ENCODE results near the gene RXRG. TPM values are rescaled to one million over a fixed set of nuclear protein-coding genes. Genes with fewer than 3 reads are reported as not detected.
A peak's percentile ranks its signal among the peaks of the same experiment; 100 is the strongest.

RXRG gene
- polyA plus RNA-seq, 1 donor (not counting 4 experiments of a cell fraction or from before 2014, with no cell fraction given), result not detected

GRCh38 chr1:165356876-165357275 lies 88.0 kb downstream of the RXRG start:
- no peaks in the 10 kb centered on the region for H3K79me2 ChIP-seq (ENCODE audit: control insufficient read depth, insufficient read depth, low read length)
- no peaks in the 10 kb centered on the region for H4K20me1 ChIP-seq (ENCODE audit: control insufficient read depth, extremely low read depth, insufficient read depth, low read length)

DNA sequence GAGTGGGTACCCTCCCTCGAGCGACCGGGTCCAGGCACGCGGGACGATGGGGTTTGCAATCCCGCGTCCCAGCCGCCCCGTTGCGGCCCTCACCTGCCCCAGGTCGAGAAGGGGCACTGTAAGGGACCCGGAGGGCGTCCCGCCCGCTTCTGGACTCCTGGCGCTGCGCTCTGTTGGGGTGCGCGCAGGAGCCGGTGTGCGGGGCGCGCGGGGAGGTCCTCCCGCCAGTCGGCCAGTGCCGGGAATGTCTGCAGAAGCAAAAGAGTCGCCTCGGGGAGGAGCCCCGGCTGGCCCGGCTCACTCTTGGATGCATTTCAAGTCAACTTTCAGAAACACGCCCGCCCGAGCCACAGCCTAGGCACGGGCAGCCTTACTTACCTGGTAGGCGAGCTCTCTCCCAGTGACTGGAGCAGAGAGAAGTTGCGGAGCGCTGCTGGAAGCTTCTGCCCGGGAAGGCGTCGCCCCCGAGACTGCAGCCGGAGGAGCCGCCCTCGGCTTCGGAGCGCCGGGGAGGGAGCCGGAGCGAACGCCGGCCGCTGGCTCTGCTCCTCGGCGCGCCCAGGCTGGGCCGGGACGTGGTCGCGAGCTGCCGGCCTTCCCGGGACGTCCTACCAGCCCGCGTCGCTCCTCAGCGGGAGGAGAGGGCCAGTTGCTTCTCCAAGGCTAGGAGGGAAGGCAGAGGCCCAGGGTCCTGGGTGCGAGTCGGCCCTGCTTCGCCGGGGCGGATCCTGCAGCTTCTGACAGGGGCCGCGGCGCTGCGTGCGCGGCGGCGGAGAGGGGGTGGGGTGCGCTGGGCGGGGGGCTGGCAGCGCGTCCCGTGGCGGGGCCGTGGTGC lies 88.7 kb downstream of the RXRG start, which contains the start of gene LMX1A:
TSS of gene LMX1A (minus strand) at position 739 of the 835 bp plus-strand sequence. CDS start 1,156 bp downstream, outside the sequence.
- FAIRE-seq (no peak), DNase-seq (ENCODE audit: low read depth, low spot score) (no peak)
- Histone ChIP-seq H3K79me2 (ENCODE audit: control insufficient read depth, insufficient read depth, low read length) (no peaks in the 10 kb centered on the region), H4K20me1 (ENCODE audit: control insufficient read depth, extremely low read depth, insufficient read depth, low read length) (no peaks in the 10 kb centered on the region), H3K36me3 (ENCODE audit: control insufficient read depth in 2 of 2, extremely low read depth in 1 of 2, insufficient read depth in 2 of 2, low read length in 2 of 2) (no peaks in the 10 kb centered on the region), H3K27ac (ENCODE audit: control insufficient read depth, insufficient read depth, low read length) (no peak within 1 kb of the TSS), H3K4me1 (ENCODE audit: control insufficient read depth, extremely low read depth, insufficient read depth, low read length) (no peaks in the 10 kb centered on the region), H3K27me3 (ENCODE audit: control insufficient read depth, extremely low read depth, insufficient read depth, low read length) (peaks cover 74% of the 10 kb centered on the region), H3K4me3 (ENCODE audit: control insufficient read depth in 2 of 3, extremely low read depth in 1 of 3, insufficient read depth in 2 of 3, low read depth in 1 of 3, low read length in 3 of 3) (no peak within 1 kb of the TSS), H2AFZ (ENCODE audit: control insufficient read depth, low read length) (no peak within 1 kb of the TSS), H3K9ac (ENCODE audit: control insufficient read depth, extremely low read depth, insufficient read depth, low read length) (no peak within 1 kb of the TSS), H3K9me3 (ENCODE audit: control insufficient read depth, low read depth, low read length) (no peaks in the 10 kb centered on the region), H3K4me2 (ENCODE audit: control insufficient read depth, extremely low read depth, insufficient read depth, low read depth, low read length) (no peak within 1 kb of the TSS), H3K9me1 (ENCODE audit: control insufficient read depth, extremely low read depth, insufficient read depth, low read length) (no peaks in the 10 kb centered on the region)
- dilution Hi-C loops (cut with MboI; ENCODE audit: extremely low pct_ligation_motif_present, low sequenced_read_pairs), result no loop called here
- TF ChIP-seq CTCF (optimal IDR thresholded peaks at IDR 0.05 in 1 of 3, IDR thresholded peaks at IDR 0.05 in 1 of 3, conservative IDR thresholded peaks at IDR 0.05 in 1 of 3; ENCODE audit: extremely low read depth in 1 of 3, insufficient read depth in 2 of 3, low read length in 3 of 3), result no peak
- TF ChIP-seq EZH2 (IDR thresholded peaks at IDR 0.05; ENCODE audit: low read length), result peak; percentile 71

More at GRCh38 chr1:165356876-165357275, 88.0 kb downstream of the RXRG start:
- Histone ChIP-seq H3K4me2 (ENCODE audit: control insufficient read depth, extremely low read depth, insufficient read depth, low read depth, low read length) (no peak overlapping the region), H3K4me1 (ENCODE audit: control insufficient read depth, extremely low read depth, insufficient read depth, low read length) (no peaks in the 10 kb centered on the region), H3K27me3 (ENCODE audit: control insufficient read depth, extremely low read depth, insufficient read depth, low read length) (peaks cover 71% of the 10 kb centered on the region), H3K27ac (ENCODE audit: control insufficient read depth, insufficient read depth, low read length) (no peak overlapping the region), H2AFZ (ENCODE audit: control insufficient read depth, low read length) (no peak overlapping the region), H3K4me3 (ENCODE audit: control insufficient read depth in 2 of 3, extremely low read depth in 1 of 3, insufficient read depth in 2 of 3, low read depth in 1 of 3, low read length in 3 of 3) (no peak overlapping the region), H3K9me3 (ENCODE audit: control insufficient read depth, low read depth, low read length) (no peaks in the 10 kb centered on the region), H3K36me3 (ENCODE audit: control insufficient read depth in 2 of 2, extremely low read depth in 1 of 2, insufficient read depth in 2 of 2, low read length in 2 of 2) (no peaks in the 10 kb centered on the region), H3K9me1 (ENCODE audit: control insufficient read depth, extremely low read depth, insufficient read depth, low read length) (no peaks in the 10 kb centered on the region), H3K9ac (ENCODE audit: control insufficient read depth, extremely low read depth, insufficient read depth, low read length) (no peak overlapping the region)
- dilution Hi-C loops (cut with MboI; ENCODE audit: extremely low pct_ligation_motif_present, low sequenced_read_pairs), result no loop called here
- TF ChIP-seq EZH2 (IDR thresholded peaks at IDR 0.05; ENCODE audit: low read length) (no peak), CTCF (optimal IDR thresholded peaks at IDR 0.05 in 1 of 3, IDR thresholded peaks at IDR 0.05 in 1 of 3, conservative IDR thresholded peaks at IDR 0.05 in 1 of 3; ENCODE audit: extremely low read depth in 1 of 3, insufficient read depth in 2 of 3, low read length in 3 of 3) (no peak)
- DNase-seq (ENCODE audit: low read depth, low spot score) (no peak), FAIRE-seq (no peak)
